HUES6 (cell line): ENCODE measurements around the gene CDIPT.

ENCODE experiments used
- H3K27ac ChIP-seq: 2 replicates; pipeline ENCODE4 v1.7.0; 2013; ENCODE audit warnings: low read depth, mild to moderate bottlenecking, low read length, inconsistent platforms
- H3K27me3 ChIP-seq: 2 replicates; pipeline ENCODE4 v1.6.1; 2013; ENCODE audit warnings: low read length; ENCODE audit not compliant: control insufficient read depth, insufficient read depth
- H3K36me3 ChIP-seq: 2 replicates; pipeline ENCODE4 v1.6.1; 2013; ENCODE audit warnings: low read length; ENCODE audit not compliant: control insufficient read depth, insufficient read depth
- H3K4me1 ChIP-seq: 2 replicates; pipeline ENCODE4 v1.6.1; 2013; ENCODE audit warnings: low read length; ENCODE audit not compliant: control insufficient read depth, insufficient read depth
- H3K4me3 ChIP-seq: 2 replicates; pipeline ENCODE4 v1.5.1; 2013; ENCODE audit warnings: low read depth, low read length
- H3K9ac ChIP-seq: one replicate; pipeline ENCODE4 v1.6.1; 2013; ENCODE audit warnings: mild to moderate bottlenecking, low read length
- H3K9me3 ChIP-seq: 2 replicates; pipeline ENCODE4 v1.6.1; 2013; ENCODE audit warnings: low read depth, low read length; ENCODE audit not compliant: control insufficient read depth, insufficient read depth

CDIPT gene

GRCh38 chr16:29858149-29858849, 4.7 kb downstream of the CDIPT start:
- Histone ChIP-seq H3K4me3 (no peak overlapping the region), H3K36me3 (peaks cover 30% of the 10 kb centered on the region), H3K4me1 (peaks cover 3% of the 10 kb centered on the region; the same call in 1 of the 2 replicates), H3K9me3 (no peaks in the 10 kb centered on the region), H3K9ac (no peak overlapping the region), H3K27me3 (no peaks in the 10 kb centered on the region), H3K27ac (no peak overlapping the region)

DNA sequence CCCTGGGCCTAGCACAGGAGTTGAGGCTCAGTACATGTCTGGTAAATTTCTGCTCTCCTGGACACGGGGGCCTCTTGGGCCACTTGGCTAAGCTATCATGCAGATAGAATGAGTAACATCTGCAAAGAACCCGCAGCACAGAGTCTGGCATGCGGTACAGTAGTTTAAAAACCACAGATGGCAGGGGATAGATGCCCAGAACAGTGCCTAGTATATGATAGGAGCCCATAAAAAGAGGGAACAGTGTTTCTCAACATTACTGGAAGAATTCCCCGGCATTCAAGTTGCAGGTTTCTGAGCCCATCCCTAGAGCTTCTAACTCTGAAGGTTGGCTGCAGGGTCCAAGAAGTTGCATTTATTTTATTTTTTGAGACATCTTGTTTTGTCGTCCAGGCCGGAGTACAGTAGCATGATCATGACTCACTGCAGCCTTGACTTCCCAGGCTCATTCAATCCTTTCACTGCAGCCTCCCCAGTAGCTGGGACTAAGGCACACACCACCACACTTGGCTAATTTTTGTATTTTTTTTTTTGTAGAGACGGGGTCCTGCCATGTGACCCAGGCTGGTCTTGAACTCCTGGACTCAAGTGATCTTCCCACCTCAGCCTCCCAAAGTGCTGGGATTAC, 5.8 kb downstream of the CDIPT start:
- H3K9me3 ChIP-seq: no peaks in the 10 kb centered on the region
- peaks cover 30% of the 10 kb centered on the region for H3K36me3 ChIP-seq
- no peak overlapping the region for H3K27ac ChIP-seq
- no peaks in the 10 kb centered on the region for H3K27me3 ChIP-seq
- H3K4me3 ChIP-seq: no peak overlapping the region
- no peak overlapping the region for H3K9ac ChIP-seq
- H3K4me1 ChIP-seq: peaks cover 3% of the 10 kb centered on the region; the same call in 1 of the 2 replicates

DNA sequence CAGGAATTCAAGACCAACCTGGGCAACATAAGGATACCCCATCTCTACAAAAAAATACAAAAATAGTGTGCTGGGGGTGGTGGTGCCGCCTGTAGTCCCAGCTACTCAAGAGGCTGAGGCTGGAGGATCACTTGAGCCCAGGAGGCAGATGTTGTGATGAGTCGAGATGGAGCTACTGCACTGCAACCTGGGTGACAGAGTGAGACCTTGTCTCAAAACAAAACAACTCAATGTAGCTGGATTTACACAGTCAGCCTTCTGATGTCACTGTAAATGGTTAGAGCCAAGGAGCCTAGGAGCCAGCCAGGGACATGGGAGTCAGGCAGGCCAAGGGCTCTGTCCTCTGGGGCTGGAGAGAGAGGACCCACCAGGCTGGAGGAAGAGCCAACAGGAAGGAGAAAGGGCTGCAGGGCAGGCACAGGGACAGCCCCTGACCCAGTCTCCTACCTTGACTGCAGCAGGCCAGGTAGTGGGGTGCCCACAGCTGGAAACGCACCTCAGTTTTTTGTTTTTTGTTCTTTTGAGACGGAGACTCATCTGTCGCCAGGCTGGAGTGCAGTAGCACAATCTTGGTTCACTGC, 8.4 kb downstream of the CDIPT start:
- Histone ChIP-seq H3K27ac (no peak overlapping the region), H3K4me1 (peaks cover 3% of the 10 kb centered on the region; the same call in 1 of the 2 replicates), H3K4me3 (no peak overlapping the region), H3K9me3 (no peaks in the 10 kb centered on the region), H3K9ac (no peak overlapping the region), H3K27me3 (no peaks in the 10 kb centered on the region), H3K36me3 (peaks cover 15% of the 10 kb centered on the region)

DNA sequence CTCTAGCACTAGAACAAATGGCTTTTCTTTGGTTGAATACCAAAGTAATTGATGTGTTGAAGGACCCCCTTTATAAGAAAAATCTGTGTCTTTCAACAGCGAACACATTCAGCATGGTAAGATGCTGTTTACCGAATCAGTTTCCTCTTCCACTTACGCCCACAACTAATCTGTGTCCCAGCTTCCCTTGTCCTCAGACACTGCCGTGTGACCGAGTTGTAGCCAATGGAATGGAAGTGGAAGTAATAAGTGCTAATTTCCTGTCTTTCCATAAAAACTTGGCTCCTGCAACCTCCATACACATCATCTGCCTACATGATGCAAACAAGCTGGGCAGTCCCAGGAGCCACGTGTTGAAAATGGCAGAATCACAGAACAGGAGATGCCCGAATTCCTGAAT, 10.4 kb downstream of the CDIPT start:
- H3K4me3 ChIP-seq: no peak overlapping the region

DNA sequence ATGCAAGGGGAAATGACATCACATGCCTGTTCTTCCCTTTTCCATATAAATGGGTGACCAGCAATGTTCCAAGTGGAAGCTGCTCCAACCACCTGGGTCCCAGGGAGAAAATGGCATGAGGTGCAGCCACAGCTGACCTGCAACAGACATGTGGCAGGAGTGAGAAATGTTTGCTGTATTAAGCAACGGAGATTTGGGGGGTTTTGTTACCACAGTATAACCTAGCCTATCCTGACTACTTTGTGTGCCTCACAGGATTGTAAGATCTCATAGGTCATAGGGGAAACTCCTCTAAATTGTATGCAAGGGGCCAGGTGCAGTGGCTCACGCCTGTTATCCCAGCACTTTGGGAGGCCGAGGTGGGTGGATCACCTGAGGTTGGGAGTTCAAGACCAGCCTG, 12.0 kb downstream of the CDIPT start:
- Histone ChIP-seq H3K27me3 (no peaks in the 10 kb centered on the region), H3K4me3 (no peak overlapping the region), H3K27ac (no peak overlapping the region), H3K9me3 (no peaks in the 10 kb centered on the region), H3K4me1 (peaks cover 9% of the 10 kb centered on the region; the same call in 1 of the 2 replicates), H3K36me3 (no peaks in the 10 kb centered on the region), H3K9ac (no peak overlapping the region)

More for the DNA sequence above, 10.4 kb downstream of the CDIPT start:
- Histone ChIP-seq H3K4me1 (peaks cover 9% of the 10 kb centered on the region; the same call in 1 of the 2 replicates), H3K27ac (no peak overlapping the region), H3K9me3 (no peaks in the 10 kb centered on the region), H3K27me3 (no peaks in the 10 kb centered on the region), H3K36me3 (no peaks in the 10 kb centered on the region), H3K9ac (no peak overlapping the region)

DNA sequence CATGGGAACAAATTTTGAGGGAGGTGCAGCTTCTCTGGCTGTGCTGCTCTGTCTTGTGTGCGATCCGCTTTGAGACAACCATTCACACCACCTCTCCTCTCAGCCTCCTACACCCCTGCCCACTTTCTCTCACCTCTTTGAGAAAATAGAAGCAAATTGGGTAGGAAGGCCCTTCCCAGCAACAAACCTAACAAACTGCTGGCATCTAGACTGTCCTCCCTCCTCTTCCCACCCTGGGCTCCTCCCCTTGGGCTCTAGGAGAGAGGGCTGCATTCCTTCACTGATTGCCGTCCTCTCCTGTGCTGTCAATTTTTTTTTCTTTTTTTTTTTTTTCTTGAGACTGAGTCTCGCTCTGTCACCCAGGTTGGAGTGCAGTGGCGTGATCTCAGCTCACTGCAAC, 13.5 kb downstream of the CDIPT start:
- Histone ChIP-seq H3K4me3 (no peak overlapping the region; the same call in 1 of the 2 replicates), H3K27ac (no peak overlapping the region)

GRCh38 chr16:29848420-29849297, 14.4 kb downstream of the CDIPT start:
- no peak overlapping the region; the same call in 1 of the 2 replicates for H3K4me3 ChIP-seq
- no peak overlapping the region for H3K27ac ChIP-seq
- H3K4me1 ChIP-seq: peaks cover 9% of the 10 kb centered on the region; the same call in 1 of the 2 replicates
- no peak overlapping the region for H3K9ac ChIP-seq
- H3K27me3 ChIP-seq: no peaks in the 10 kb centered on the region
- H3K9me3 ChIP-seq: no peaks in the 10 kb centered on the region
- no peaks in the 10 kb centered on the region for H3K36me3 ChIP-seq

More for the DNA sequence above, 13.5 kb downstream of the CDIPT start:
- H3K27me3 ChIP-seq: no peaks in the 10 kb centered on the region
- H3K9ac ChIP-seq: no peak overlapping the region
- no peaks in the 10 kb centered on the region for H3K36me3 ChIP-seq
- peaks cover 9% of the 10 kb centered on the region; the same call in 1 of the 2 replicates for H3K4me1 ChIP-seq
- no peaks in the 10 kb centered on the region for H3K9me3 ChIP-seq

GRCh38 chr16:29845656-29846055, 17.4 kb downstream of the CDIPT start:
- Histone ChIP-seq H3K9me3 (no peaks in the 10 kb centered on the region), H3K27me3 (no peaks in the 10 kb centered on the region), H3K4me3 (no peak overlapping the region), H3K27ac (no peak overlapping the region), H3K9ac (no peak overlapping the region), H3K4me1 (peaks cover 9% of the 10 kb centered on the region; the same call in 1 of the 2 replicates), H3K36me3 (no peaks in the 10 kb centered on the region)

DNA sequence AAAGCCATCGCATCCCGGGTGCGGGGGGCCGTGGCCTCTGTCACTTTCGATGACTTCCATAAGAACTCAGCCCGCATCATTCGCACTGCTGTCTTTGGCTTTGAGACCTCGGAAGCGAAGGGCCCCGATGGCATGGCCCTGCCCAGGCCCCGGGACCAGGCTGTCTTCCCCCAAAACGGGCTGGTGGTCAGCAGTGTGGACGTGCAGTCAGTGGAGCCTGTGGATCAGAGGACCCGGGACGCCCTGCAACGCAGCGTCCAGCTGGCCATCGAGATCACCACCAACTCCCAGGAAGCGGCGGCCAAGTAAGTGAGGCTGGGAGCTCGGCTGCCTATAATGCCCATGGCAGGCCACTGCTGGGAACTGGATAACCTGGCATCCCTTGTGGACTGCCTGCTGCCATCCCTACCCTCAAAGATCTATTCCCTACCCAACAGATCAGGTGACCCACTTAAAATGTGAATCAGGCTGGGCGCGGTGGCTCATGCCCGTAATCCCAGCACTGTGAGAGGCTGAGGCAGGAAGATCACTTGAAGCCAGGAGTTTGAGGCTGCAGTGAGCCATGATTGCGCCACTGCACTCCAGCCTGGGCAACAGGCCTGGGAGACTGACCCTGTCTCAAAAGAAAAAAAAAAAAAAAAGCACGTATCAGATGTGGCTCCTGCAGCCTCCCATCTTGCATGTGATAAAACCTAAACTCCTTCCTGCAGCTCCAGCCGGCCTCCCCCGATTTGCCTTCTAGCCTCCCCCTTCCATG, 18.3 kb downstream of the CDIPT start:
- Histone ChIP-seq H3K4me1 (peaks cover 6% of the 10 kb centered on the region; the same call in 1 of the 2 replicates), H3K9ac (no peak overlapping the region), H3K9me3 (no peaks in the 10 kb centered on the region), H3K27ac (no peak overlapping the region), H3K36me3 (no peaks in the 10 kb centered on the region), H3K27me3 (no peaks in the 10 kb centered on the region), H3K4me3 (no peak overlapping the region)

- Histone ChIP-seq H3K9ac (no peak overlapping the region), H3K27me3 (no peaks in the 10 kb centered on the region), H3K27ac (no peak overlapping the region), H3K9me3 (no peaks in the 10 kb centered on the region), H3K36me3 (no peaks in the 10 kb centered on the region), H3K4me3 (no peak overlapping the region), H3K4me1 (no peaks in the 10 kb centered on the region)
Measured at GRCh38 chr16:29843931-29844330, 19.1 kb downstream of the CDIPT start.
